Lower lobe of right lung (tissue), 2 donors: ENCODE data around the gene ZCCHC2. TPM values are rescaled to one million over a fixed set of nuclear protein-coding genes. Genes with fewer than 3 reads are reported as not detected.

Experiments used
- ATAC-seq, 2 donors: fragments of 200-7000 bp; cut with Tn5 transposase; one replicate each; pipeline ENCODE4 v1.9.1; 2020 to 2022; ENCODE audit warnings: mild to moderate bottlenecking in 2 of 2, moderate library complexity in 2 of 2
- DNase-seq: peaks from one replicate; pipeline ENCODE4 v3.0.0-alpha.2; 2020
- H3K27ac ChIP-seq: fragments of 200-600 bp; one replicate; pipeline ENCODE4 v1.8.0; 2022
- H3K27me3 ChIP-seq: fragments of 200-600 bp; one replicate; pipeline ENCODE4 v1.8.0; 2022; ENCODE audit warnings: low read depth
- H3K36me3 ChIP-seq: fragments of 200-600 bp; one replicate; pipeline ENCODE4 v1.8.0; 2022; ENCODE audit warnings: mild to moderate bottlenecking
- H3K4me1 ChIP-seq: fragments of 200-600 bp; one replicate; pipeline ENCODE4 v1.8.0; 2022
- H3K4me3 ChIP-seq: fragments of 200-600 bp; one replicate; pipeline ENCODE4 v1.8.0; 2022; ENCODE audit warnings: mild to moderate bottlenecking
- H3K9me3 ChIP-seq: fragments of 200-600 bp; one replicate; pipeline ENCODE4 v1.8.0; 2022
- intact Hi-C: fragments of 100-400 bp; cut with DNase I; formaldehyde crosslinking; loops from one replicate; pipeline ENCODE4 v1.11.0; 2022
- total RNA-seq: library from RNA; stranded (reverse); fragmentation: NEBNext Ultra II Directional; extraction: Animal tissue kit (Norgen Biotek cat#: 25700); gene quantifications from one replicate; pipeline ENCODE4 v1.2.1, GENCODE V29; 2021
- TF ChIP-seq, protein P1 (sequence below): fragments of 200-600 bp; IDR thresholded peaks from one replicate; pipeline ENCODE4 v1.8.0; 2022; ENCODE audit warnings: antibody characterized with exemption, mild to moderate bottlenecking
- donor health status: DM: no; HTN: yes; CAD: no; lungs with severe emphysema.

Gene ZCCHC2
- total RNA-seq, 1 donor from 2014 or later, result 51.9 TPM

DNA sequence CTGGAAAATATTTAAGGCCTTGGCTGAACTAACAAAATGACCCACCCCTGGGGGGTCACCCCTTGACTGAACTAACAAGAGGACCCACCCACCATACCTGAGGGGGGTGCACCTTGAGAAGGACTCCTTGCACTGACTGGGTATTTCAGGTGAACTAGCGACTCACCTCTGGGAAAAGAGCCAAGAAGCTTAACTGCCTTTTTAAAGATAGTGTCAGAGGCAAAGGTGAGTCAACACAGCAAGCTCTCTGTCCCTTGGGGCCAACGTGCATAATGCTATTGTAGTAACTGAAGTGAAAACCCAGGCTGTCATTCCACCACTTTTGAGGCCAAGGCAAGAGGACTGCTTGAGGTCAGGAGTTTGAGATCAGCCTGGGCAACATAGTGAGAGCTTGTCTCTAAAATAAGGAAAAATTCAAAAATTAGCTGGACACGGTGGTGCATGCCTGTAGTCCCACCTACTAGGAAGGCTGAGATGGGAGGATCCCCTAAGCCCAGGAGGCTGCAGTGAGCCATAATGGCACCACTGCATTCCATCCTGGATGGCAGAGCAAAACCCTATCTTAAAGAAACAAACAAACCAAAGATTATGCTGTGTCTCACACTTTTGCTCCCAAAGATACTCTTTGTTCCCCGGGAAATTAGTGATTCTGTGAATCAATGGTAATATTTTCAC lies 36.4 kb upstream of the ZCCHC2 start:
- ATAC-seq (peak; percentile 70 to 88), DNase-seq (no peak)
- Histone ChIP-seq H3K27me3 (no peaks in the 10 kb centered on the region), H3K27ac (no peak overlapping the region), H3K4me3 (no peak overlapping the region), H3K36me3 (no peaks in the 10 kb centered on the region), H3K4me1 (no peaks in the 10 kb centered on the region), H3K9me3 (no peaks in the 10 kb centered on the region)
- TF ChIP-seq, protein P1, sequence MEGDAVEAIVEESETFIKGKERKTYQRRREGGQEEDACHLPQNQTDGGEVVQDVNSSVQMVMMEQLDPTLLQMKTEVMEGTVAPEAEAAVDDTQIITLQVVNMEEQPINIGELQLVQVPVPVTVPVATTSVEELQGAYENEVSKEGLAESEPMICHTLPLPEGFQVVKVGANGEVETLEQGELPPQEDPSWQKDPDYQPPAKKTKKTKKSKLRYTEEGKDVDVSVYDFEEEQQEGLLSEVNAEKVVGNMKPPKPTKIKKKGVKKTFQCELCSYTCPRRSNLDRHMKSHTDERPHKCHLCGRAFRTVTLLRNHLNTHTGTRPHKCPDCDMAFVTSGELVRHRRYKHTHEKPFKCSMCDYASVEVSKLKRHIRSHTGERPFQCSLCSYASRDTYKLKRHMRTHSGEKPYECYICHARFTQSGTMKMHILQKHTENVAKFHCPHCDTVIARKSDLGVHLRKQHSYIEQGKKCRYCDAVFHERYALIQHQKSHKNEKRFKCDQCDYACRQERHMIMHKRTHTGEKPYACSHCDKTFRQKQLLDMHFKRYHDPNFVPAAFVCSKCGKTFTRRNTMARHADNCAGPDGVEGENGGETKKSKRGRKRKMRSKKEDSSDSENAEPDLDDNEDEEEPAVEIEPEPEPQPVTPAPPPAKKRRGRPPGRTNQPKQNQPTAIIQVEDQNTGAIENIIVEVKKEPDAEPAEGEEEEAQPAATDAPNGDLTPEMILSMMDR, result no peak
- intact Hi-C loops, result no loop called here

DNA sequence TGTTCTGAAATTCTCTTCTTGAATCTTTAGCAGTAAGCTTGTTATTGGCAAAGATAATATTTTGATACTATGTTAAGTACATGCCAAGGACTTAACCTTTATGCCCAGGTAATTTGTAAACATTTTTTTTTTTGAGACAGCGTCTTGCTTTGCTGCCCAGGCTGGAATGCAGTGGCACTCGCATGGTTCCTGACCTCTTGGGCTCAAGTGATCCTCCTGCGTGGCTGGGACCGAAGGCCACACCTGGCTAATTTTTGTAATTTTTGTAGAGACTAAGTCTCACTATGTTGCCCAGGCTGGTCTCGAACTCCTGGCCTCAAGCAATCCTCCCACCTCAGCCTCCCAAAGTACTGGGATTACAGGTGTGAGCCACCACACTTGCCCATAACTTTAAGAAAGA lies 35.7 kb upstream of the ZCCHC2 start:
- no peak for DNase-seq
- TF ChIP-seq, protein P1, result no peak

GRCh38 chr18:62490967-62491695 lies 31.7 kb upstream of the ZCCHC2 start:
- Histone ChIP-seq H3K9me3 (no peaks in the 10 kb centered on the region), H3K4me1 (no peaks in the 10 kb centered on the region), H3K27me3 (no peaks in the 10 kb centered on the region), H3K4me3 (no peak overlapping the region), H3K36me3 (no peaks in the 10 kb centered on the region), H3K27ac (no peak overlapping the region)
- TF ChIP-seq, protein P1, result no peak
- intact Hi-C loops, result no loop called here
- ATAC-seq (no peak), DNase-seq (no peak)

More for the DNA sequence above, 35.7 kb upstream of the ZCCHC2 start:
- no peak overlapping the region for H3K27ac ChIP-seq
- no peak overlapping the region for H3K4me3 ChIP-seq
- no peaks in the 10 kb centered on the region for H3K4me1 ChIP-seq
- no peaks in the 10 kb centered on the region for H3K9me3 ChIP-seq
- no peaks in the 10 kb centered on the region for H3K27me3 ChIP-seq
- intact Hi-C loops, result no loop called here
- no peak for ATAC-seq
- no peaks in the 10 kb centered on the region for H3K36me3 ChIP-seq

GRCh38 chr18:62493033-62493862 lies 29.6 kb upstream of the ZCCHC2 start:
- Histone ChIP-seq H3K9me3 (no peaks in the 10 kb centered on the region), H3K4me1 (no peaks in the 10 kb centered on the region), H3K27me3 (no peaks in the 10 kb centered on the region), H3K4me3 (no peak overlapping the region), H3K36me3 (no peaks in the 10 kb centered on the region), H3K27ac (no peak overlapping the region)
- TF ChIP-seq, protein P1, result no peak
- ATAC-seq (no peak), DNase-seq (no peak)
- intact Hi-C loops, result no loop called here

DNA sequence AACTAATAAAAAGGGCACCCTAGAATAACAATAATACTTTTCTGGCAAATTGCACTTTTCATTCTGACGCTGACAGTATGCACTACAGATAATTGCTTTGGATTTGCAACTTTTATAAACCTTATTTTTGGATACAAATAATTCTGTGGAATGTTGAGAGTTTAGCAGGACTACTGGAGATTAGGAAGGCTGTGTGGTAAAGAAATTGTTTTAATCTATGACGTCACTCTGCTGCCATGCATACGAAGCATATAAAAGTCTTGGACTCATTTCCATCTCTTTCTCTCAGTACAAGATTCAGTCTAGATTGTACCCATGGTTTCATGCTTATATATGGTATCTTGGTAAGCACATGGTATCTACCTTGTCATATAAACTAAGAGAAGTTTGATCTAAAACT lies 28.1 kb upstream of the ZCCHC2 start:
- Histone ChIP-seq H3K36me3 (no peaks in the 10 kb centered on the region), H3K27me3 (no peaks in the 10 kb centered on the region), H3K4me1 (peaks cover 1% of the 10 kb centered on the region), H3K9me3 (no peaks in the 10 kb centered on the region), H3K4me3 (no peak overlapping the region), H3K27ac (no peak overlapping the region)
- TF ChIP-seq, protein P1, result no peak
- ATAC-seq, result no peak
- intact Hi-C loops, result no loop called here
- no peak for DNase-seq
